Measurements from ENCODE around the gene QSOX1.

QSOX1 gene

GRCh38 chr1:180183426-180183825 is 28.8 kb downstream of the QSOX1 start:
- TF ChIP-seq CTCF (IDR thresholded peaks at IDR 0.05; ENCODE audit: extremely low read depth, missing control alignments): no peak
- DNase-seq (ENCODE audit: low spot score): no peak

DNA sequence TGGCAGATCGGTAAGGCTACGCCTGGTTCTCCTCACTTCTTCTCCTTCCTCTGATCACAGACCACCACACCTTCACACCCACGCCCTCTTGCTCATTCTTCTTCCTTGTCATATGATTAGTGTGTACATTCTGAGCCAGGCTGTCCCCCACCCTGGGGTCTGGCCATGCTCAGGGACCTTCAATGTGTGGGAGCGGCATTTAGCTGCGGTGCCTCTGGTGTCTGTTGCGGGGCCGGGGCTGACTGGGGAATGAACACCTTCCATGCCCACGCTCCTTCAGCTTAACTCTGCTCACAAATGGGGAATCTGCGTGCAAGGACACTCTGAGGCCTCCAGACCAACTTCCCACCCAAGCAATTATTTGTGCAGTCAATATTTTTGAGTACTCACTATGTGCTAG is 29.4 kb downstream of the QSOX1 start:
- no peak for TF ChIP-seq CTCF (IDR thresholded peaks at IDR 0.05; ENCODE audit: extremely low read depth, missing control alignments)
- no peak for DNase-seq (ENCODE audit: low spot score)

DNA sequence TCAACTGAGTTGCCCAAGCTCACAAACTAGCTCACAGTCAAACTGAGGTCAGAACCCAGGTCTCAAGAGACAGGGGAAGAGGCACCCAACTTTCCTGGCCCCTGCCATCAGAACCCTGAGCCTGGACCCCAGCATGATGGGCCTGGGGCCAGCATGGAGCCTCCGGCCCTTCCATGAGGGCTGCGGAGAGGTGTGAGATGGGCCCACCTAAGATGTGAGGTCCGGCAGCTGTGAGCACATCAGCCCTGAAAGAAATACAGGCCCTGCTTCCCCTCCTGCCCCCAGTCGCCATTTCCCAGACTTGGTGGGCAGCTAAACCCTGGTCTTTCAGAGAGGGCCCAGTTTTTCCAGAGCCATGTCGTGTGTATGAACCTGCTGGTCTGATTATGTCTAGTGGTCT is 30.6 kb downstream of the QSOX1 start:
- no peak for DNase-seq (ENCODE audit: low spot score)
- no peak for TF ChIP-seq CTCF (IDR thresholded peaks at IDR 0.05; ENCODE audit: extremely low read depth, missing control alignments)

DNA sequence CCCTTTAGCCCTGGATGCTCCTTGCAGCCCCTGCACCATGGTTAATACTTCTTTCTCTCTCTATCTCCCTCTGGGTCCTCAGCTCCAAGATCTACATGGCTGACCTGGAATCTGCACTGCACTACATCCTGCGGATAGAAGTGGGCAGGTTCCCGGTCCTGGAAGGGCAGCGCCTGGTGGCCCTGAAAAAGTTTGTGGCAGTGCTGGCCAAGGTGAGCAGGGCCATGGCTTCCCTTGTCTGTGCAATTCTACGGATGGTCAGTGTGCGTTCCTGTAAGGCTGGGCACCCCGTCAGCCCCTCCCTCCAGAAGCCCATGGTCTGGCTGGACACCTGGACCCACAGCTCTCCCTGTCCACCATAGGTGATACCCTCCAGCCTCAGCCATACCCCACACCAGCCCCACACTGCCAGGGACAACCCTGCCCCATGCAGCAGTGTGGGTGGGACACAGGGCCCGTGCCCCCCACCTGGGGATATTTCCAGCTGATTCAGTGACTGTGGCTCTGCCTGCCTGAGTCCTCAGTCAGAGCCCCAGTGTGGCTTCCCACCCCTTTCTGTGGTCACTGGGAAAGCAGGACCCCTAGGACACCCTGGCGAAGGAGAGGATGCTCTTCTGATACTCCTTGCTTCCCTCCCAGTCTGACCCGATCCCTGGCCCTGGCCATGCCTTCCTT is 31.4 kb downstream of the QSOX1 start:
- DNase-seq (ENCODE audit: low spot score): no peak
- no peak for TF ChIP-seq CTCF (IDR thresholded peaks at IDR 0.05; ENCODE audit: extremely low read depth, missing control alignments)

DNA sequence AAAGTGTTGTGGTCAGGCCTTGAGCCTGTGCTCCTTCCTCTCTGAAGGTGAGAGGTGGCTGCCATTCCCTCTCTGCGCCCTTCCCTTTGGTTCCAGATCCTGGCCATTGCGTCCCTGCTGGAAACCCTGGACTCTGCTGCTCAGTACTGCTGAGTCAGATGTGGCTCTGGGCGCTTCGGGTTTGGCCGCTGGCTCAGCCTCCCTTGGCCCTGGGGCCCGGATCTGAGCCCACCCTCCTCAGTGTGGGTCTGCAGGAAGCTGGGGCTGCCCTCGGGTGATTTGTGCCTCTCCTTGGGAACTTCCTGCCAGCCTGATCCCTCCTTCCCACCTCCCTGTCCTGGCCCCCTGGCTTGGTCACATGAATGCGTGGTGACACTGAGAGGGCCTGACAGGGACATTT is 32.2 kb downstream of the QSOX1 start:
- no peak for DNase-seq (ENCODE audit: low spot score)

DNA sequence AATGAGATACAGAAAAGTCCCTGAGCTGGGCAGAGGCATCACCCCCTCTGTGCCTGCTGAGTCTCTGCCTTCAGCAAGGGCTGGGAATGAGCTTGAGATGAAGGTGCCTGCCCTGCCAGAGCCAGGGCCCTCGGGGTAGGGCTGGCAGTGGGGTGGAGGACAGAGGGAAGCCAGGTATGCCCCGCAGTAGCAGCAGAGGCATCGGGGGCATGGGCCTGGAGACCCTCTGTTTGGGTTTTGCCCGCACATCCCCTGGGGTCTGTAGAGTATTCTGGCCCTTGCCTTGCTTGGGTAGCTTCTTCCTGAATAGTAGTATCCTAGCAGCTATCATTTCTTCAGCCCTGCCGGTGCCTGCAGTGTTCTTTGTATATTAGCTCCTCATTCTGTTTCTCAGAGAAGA is 33.0 kb downstream of the QSOX1 start:
- DNase-seq (ENCODE audit: low spot score): no peak
- no peak for TF ChIP-seq CTCF (IDR thresholded peaks at IDR 0.05; ENCODE audit: extremely low read depth, missing control alignments)

More for the DNA sequence above, 32.2 kb downstream of the QSOX1 start:
- TF ChIP-seq CTCF (IDR thresholded peaks at IDR 0.05; ENCODE audit: extremely low read depth, missing control alignments): no peak

GRCh38 chr1:180188091-180188506 is 33.4 kb downstream of the QSOX1 start:
- DNase-seq (ENCODE audit: low spot score): peak; percentile 57
- TF ChIP-seq CTCF (IDR thresholded peaks at IDR 0.05; ENCODE audit: extremely low read depth, missing control alignments): peak; percentile 27
